ENCODE measurements around the gene HLA-A.

DNA sequence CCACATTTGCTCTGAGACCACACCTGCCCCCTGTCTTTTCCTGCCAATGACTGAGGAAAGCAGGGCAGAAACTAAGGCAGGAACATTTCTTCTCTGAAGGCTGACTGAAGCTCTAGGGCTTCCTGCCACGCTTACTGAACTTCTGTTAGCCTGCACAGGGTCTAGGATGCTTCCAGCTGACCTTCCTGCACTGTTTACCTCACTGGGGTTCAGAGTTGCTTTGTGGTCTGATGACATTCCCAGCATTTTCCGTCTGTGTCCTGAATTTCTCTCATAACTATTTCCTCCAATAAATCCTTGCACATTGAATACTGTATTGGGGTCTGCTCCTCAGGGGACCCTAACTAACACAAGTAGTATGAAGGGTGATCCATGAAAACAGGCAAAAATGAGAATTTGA is 29.5 kb upstream of the HLA-A start:
- TF ChIP-seq POU6F1 (CRISPR knock-in tag; IDR thresholded peaks at IDR 0.05; ENCODE audit: borderline replicate concordance, low read depth), result no peak
- TF ChIP-seq PATZ1 (CRISPR knock-in tag; IDR thresholded peaks at IDR 0.05; ENCODE audit: borderline replicate concordance), result no peak
- no peak for TF ChIP-seq BACH2 (CRISPR knock-in tag; IDR thresholded peaks at IDR 0.05; ENCODE audit: borderline replicate concordance)

All from SK-N-SH treated with all-trans-retinoic acid at 6 μM for 48 hours (cell line).